Neural cell (in vitro differentiated cells): ENCODE data around the gene WDR55.

Experiments
- EP300 ChIP-seq: fragments of 450-650 bp; conservative IDR thresholded peaks from 2 replicates; pipeline ENCODE4 v1.6.1; 2014; ENCODE audit warnings: antibody characterized with exemption, mild to moderate bottlenecking, moderate library complexity; ENCODE audit not compliant: poor library complexity, severe bottlenecking
- EZH2 ChIP-seq: fragments of 200-600, 300-800 bp; shearing (Covaris generic), sonication (generic); IDR thresholded peaks from 2 replicates; pipeline ENCODE4 v1.6.1; 2014; ENCODE audit warnings: antibody characterized with exemption, low read length, borderline replicate concordance, mild to moderate bottlenecking; ENCODE audit not compliant: insufficient read depth, poor library complexity, severe bottlenecking
- POLR2AphosphoS5 ChIP-seq: IDR thresholded peaks from 2 replicates; pipeline ENCODE4 v1.6.1; 2012
- SMC3 ChIP-seq: fragments of 450-650 bp; conservative IDR thresholded peaks from 2 replicates; pipeline ENCODE4 v1.6.1; 2014; ENCODE audit warnings: antibody characterized with exemption, mild to moderate bottlenecking, moderate library complexity; ENCODE audit not compliant: poor library complexity
- TAF1 ChIP-seq: IDR thresholded peaks from 2 replicates; pipeline ENCODE4 v1.6.1; 2012; ENCODE audit warnings: low read depth
- TF ChIP-seq, protein P1 (sequence below): fragments of 450-650 bp; IDR thresholded peaks from 2 replicates; pipeline ENCODE4 v1.5.1; 2014; ENCODE audit warnings: antibody characterized with exemption, mild to moderate bottlenecking, moderate library complexity; ENCODE audit not compliant: poor library complexity, severe bottlenecking

DNA sequence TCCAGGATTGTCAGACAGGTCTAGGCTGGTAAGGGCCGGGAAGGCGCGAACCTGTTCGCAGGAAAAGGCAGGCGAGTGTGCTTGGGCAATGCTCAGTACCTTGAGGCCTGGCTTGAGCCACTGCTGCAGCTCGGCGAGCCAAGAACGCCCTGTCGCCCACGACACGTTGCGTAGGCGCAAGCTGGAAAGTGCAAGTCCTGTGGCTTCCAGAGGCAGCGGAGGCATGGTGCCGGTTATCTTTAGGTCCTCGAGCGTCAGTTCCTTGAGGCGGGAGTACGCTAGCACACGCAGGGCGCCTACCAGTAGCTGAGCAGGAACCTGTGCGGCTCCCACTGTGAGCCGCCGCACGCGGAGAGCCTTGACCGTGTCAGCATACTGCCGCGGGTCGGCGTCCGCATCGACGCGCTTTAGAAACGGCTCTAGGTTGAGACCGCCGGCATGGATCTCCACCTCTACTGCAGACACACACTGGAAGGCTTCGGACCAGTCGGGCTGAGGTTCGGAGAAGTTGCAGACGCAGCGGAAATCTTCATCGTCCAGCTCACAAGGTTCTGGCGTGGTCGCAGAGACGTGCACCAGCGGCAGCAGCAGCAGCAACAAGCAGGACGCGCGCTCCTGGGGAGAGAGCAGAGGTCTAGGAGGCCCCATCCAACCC, 32.2 kb upstream of the WDR55 start:
- TF ChIP-seq EZH2 (no peak), SMC3 (no peak), EP300 (no peak), TAF1 (no peak), POLR2AphosphoS5 (no peak)
- TF ChIP-seq, protein P1, sequence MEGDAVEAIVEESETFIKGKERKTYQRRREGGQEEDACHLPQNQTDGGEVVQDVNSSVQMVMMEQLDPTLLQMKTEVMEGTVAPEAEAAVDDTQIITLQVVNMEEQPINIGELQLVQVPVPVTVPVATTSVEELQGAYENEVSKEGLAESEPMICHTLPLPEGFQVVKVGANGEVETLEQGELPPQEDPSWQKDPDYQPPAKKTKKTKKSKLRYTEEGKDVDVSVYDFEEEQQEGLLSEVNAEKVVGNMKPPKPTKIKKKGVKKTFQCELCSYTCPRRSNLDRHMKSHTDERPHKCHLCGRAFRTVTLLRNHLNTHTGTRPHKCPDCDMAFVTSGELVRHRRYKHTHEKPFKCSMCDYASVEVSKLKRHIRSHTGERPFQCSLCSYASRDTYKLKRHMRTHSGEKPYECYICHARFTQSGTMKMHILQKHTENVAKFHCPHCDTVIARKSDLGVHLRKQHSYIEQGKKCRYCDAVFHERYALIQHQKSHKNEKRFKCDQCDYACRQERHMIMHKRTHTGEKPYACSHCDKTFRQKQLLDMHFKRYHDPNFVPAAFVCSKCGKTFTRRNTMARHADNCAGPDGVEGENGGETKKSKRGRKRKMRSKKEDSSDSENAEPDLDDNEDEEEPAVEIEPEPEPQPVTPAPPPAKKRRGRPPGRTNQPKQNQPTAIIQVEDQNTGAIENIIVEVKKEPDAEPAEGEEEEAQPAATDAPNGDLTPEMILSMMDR: no peak
